HCT116 (cell line): Measurements from ENCODE around the gene PHF21A. TPM values are rescaled to one million over a fixed set of nuclear protein-coding genes. Genes with fewer than 3 reads are reported as not detected.
A peak's percentile ranks its signal among the peaks of the same experiment; 100 is the strongest.

ENCODE experiments used
- ATAC-seq: fragments of 200-7000 bp; cut with Tn5 transposase; 2 replicates; pipeline ENCODE4 v1.9.1; 2020; ENCODE audit warnings: mild to moderate bottlenecking, moderate library complexity
- BruUV-seq: library from RNA; stranded (reverse); fragments of 400-500 nt; replicated peaks from 2 replicates; lab custom pipeline; 2021; lab: Mats Ljungman, UMichigan
- CTCF ChIA-PET: fragments of 300-600 bp; sonication (Branson Sonifier 250); formaldehyde crosslinking; loops from one replicate; lab custom pipeline; 2021; ENCODE audit warnings: antibody characterized with exemption; lab: Charles Lee
- POLR2A ChIA-PET: fragments of 300-600, 350-600 bp; sonication (Branson Sonifier 250); formaldehyde crosslinking; loops from one replicate; lab custom pipeline; 2021; ENCODE audit warnings: antibody characterized with exemption; lab: Charles Lee
- RAD21 ChIA-PET, 2 experiments: fragments of 300-600 bp; sonication (Branson Sonifier 250); formaldehyde crosslinking; loops; one replicate each; lab custom pipeline; 2023; ENCODE audit warnings: low total read pairs in 2 of 2; ENCODE audit not compliant: uncharacterized antibody in 2 of 2, unreplicated experiment in 2 of 2, low non-redundant PET in 1 of 2; lab: Charles Lee
- DNase-seq: peaks from one replicate; pipeline ENCODE4 v3.0.0-alpha.2; 2010; ENCODE audit warnings: low read depth, low spot score
- H2AFZ ChIP-seq: fragments of 200-600 bp; shearing (Covaris generic), sonication (generic); 2 replicates; pipeline ENCODE4 v1.6.1; 2017; ENCODE audit warnings: low read depth, mixed run types, mixed read lengths, antibody characterized with exemption, low read length; ENCODE audit not compliant: poor library complexity, severe bottlenecking
- H3K27ac ChIP-seq: 2 replicates; pipeline ENCODE4 v1.5.1; 2012; ENCODE audit warnings: low read depth, low read length
- H3K27me3 ChIP-seq: fragments of 200-600 bp; sonication (generic); 2 replicates; pipeline ENCODE4 v1.6.1; 2016; ENCODE audit warnings: mixed run types, low read length, mixed read lengths; ENCODE audit not compliant: insufficient read depth
- H3K36me3 ChIP-seq, 2 experiments: fragments of 200-500 bp in 1 of 2; fragments of 200-600 bp in 1 of 2; sonication (Bioruptor generic) in 1 of 2; sonication (generic) in 1 of 2; 2 replicates each; pipeline versions ENCODE4 v1.5.1 to v1.6.1; 2014 to 2016; ENCODE audit warnings: low read length in 2 of 2, inconsistent platforms in 1 of 2, mixed read lengths in 1 of 2, mixed run types in 1 of 2; ENCODE audit not compliant: insufficient read depth in 2 of 2, control insufficient read depth in 1 of 2
- H3K4me1 ChIP-seq, 2 experiments: fragments of 200-600 bp in 1 of 2; sonication (generic) in 1 of 2; 2 replicates each; pipeline versions ENCODE4 v1.5.1 to v1.6.1; 2012 to 2017; ENCODE audit warnings: low read length in 2 of 2, inconsistent platforms in 1 of 2, mild to moderate bottlenecking in 1 of 2, mixed read lengths in 1 of 2, mixed run types in 1 of 2, moderate library complexity in 1 of 2; ENCODE audit not compliant: insufficient read depth in 2 of 2, control insufficient read depth in 1 of 2
- H3K4me2 ChIP-seq: fragments of 200-600 bp; sonication (generic); 2 replicates; pipeline ENCODE4 v1.6.1; 2017; ENCODE audit warnings: mixed run types, low read length, mixed read lengths
- H3K4me3 ChIP-seq, 2 experiments: fragments of 200-600 bp in 1 of 2; sonication (generic) in 1 of 2; replicated peaks in 1 of 2; 2 replicates each; pipeline ENCODE4 v1.5.1; 2011 to 2016; ENCODE audit warnings: low read length in 2 of 2, control low read depth in 1 of 2, low read depth in 1 of 2, mild to moderate bottlenecking in 1 of 2, mixed read lengths in 1 of 2, mixed run types in 1 of 2
- H3K79me2 ChIP-seq: fragments of 200-600 bp; sonication (generic); 2 replicates; pipeline ENCODE4 v1.6.1; 2017; ENCODE audit warnings: mild to moderate bottlenecking, mixed run types, low read length, moderate library complexity, mixed read lengths; ENCODE audit not compliant: insufficient read depth
- H3K9ac ChIP-seq: fragments of 200-600 bp; sonication (generic); 2 replicates; pipeline ENCODE4 v1.6.1; 2016; ENCODE audit warnings: low read length, mixed read lengths
- H3K9me2 ChIP-seq: fragments of 200-600 bp; sonication (generic), shearing (Covaris generic); 2 replicates; pipeline ENCODE4 v1.6.1; 2017; ENCODE audit warnings: mixed run types, mild to moderate bottlenecking, moderate library complexity; ENCODE audit not compliant: insufficient read depth
- H3K9me3 ChIP-seq, 2 experiments: fragments of 200-500 bp in 1 of 2; fragments of 200-600 bp in 1 of 2; sonication (Bioruptor generic) in 1 of 2; sonication (generic) in 1 of 2; 2 replicates each; pipeline ENCODE4 v1.6.1; 2014 to 2017; ENCODE audit warnings: low read length in 2 of 2, mixed read lengths in 2 of 2, inconsistent platforms in 1 of 2, low read depth in 1 of 2, mild to moderate bottlenecking in 1 of 2, mixed run types in 1 of 2, moderate library complexity in 1 of 2; ENCODE audit not compliant: control insufficient read depth in 1 of 2, insufficient read depth in 1 of 2
- H4K20me1 ChIP-seq: fragments of 200-600 bp; sonication (generic), shearing (Covaris generic); 2 replicates; pipeline ENCODE4 v1.6.1; 2017; ENCODE audit warnings: mixed run types, mild to moderate bottlenecking, moderate library complexity; ENCODE audit not compliant: insufficient read depth
- CBX3 ChIP-seq: IDR thresholded peaks from 2 replicates; pipeline ENCODE4 v1.6.1; 2012; ENCODE audit warnings: low read depth
- POLR2AphosphoS5 ChIP-seq: IDR thresholded peaks from 2 replicates; pipeline ENCODE4 v1.6.1; 2011; ENCODE audit warnings: mild to moderate bottlenecking, low read depth, low read length, moderate library complexity
- SP1 ChIP-seq: IDR thresholded peaks from 2 replicates; pipeline ENCODE4 v1.6.1; 2012; ENCODE audit warnings: low read depth
- intact Hi-C: fragments of 100-400 bp; cut with micrococcal nuclease; formaldehyde crosslinking; loops from 2 replicates; pipeline ENCODE4 v1.10.0; 2022
- total RNA-seq: library from RNA; stranded (reverse); gene quantifications from one replicate; pipeline ENCODE4 v1.2.1, GENCODE V29; 2021; ENCODE audit not compliant: unreplicated experiment

PHF21A gene
- total RNA-seq, 1 experiment from 2014 or later: 27.0 TPM

- Histone ChIP-seq H3K9ac (no peak overlapping the region), H2AFZ (no peak overlapping the region), H3K36me3 (peaks cover 8 to 20% of the 10 kb centered on the region in 2 experiments; a peak in 3 of 4 replicates), H3K4me1 (peaks cover 0 to 8% of the 10 kb centered on the region in 2 experiments; a peak in 3 of 4 replicates), H3K4me2 (no peak overlapping the region), H4K20me1 (no peaks in the 10 kb centered on the region), H3K27ac (no peak overlapping the region), H3K9me2 (no peaks in the 10 kb centered on the region), H3K27me3 (no peaks in the 10 kb centered on the region), H3K4me3 (no peak overlapping the region), H3K9me3 (no peaks in the 10 kb centered on the region), H3K79me2 (no peaks in the 10 kb centered on the region)
- DNase-seq (no peak), ATAC-seq (peak; percentile 18; the same call in 1 of the 2 replicates)
- ChIA-PET RAD21 (no interaction called here), POLR2A (interaction anchor here (0.7 to 0.8 kb wide), 2 partner anchors 39 to 118 kb away, joined by 3 read pairs; no protein-coding TSS in a partner anchor), CTCF (interaction anchor here (0.9 to 1.2 kb wide), 2 partner anchors 35 to 58 kb away, joined by 4 read pairs; no protein-coding TSS in a partner anchor)
- intact Hi-C loops: no loop called here
- TF ChIP-seq POLR2AphosphoS5 (0 out of 2 replicates have a peak, but pooled peaks have one; percentile 10), CBX3 (no peak)
- BruUV-seq: no TSS peak
Observed at GRCh38 chr11:45930031-45930794, 191.0 kb downstream of the PHF21A start.

- H3K9me3 ChIP-seq: no peaks in the 10 kb centered on the region
- no peak overlapping the region for H3K4me2 ChIP-seq
- CTCF ChIA-PET: interaction anchor here (1.2 kb wide), 1 partner anchor 35 kb away, joined by 4 read pairs; no protein-coding TSS in a partner anchor
- POLR2A ChIA-PET: no interaction called here
- peaks cover 4% of the 10 kb centered on the region; the same call in 1 of the 2 replicates for H3K79me2 ChIP-seq
- no peak overlapping the region for H3K4me3 ChIP-seq
- TF ChIP-seq SP1 (no peak), POLR2AphosphoS5 (peak; percentile 9; the same call in 1 of the 2 replicates)
- BruUV-seq: no TSS peak
- no peaks in the 10 kb centered on the region for H3K27me3 ChIP-seq
- DNase-seq (no peak), ATAC-seq (peak; percentile 12; the same call in 1 of the 2 replicates)
- peaks cover 8 to 27% of the 10 kb centered on the region in 2 experiments for H3K36me3 ChIP-seq
- H3K4me1 ChIP-seq: peaks cover 0 to 8% of the 10 kb centered on the region in 2 experiments; a peak in 3 of 4 replicates
- no peak overlapping the region for H3K9ac ChIP-seq
- no peaks in the 10 kb centered on the region for H4K20me1 ChIP-seq
- RAD21 ChIA-PET: no interaction called here
- no peak overlapping the region for H3K27ac ChIP-seq
- intact Hi-C loops: no loop called here
- no peak overlapping the region for H2AFZ ChIP-seq
- H3K9me2 ChIP-seq: no peaks in the 10 kb centered on the region
Observed at GRCh38 chr11:45929486-45930030, 191.7 kb downstream of the PHF21A start.
